GM18951 (cell line): Measurements from ENCODE around the gene SPSB2.

ENCODE experiments used
- POLR2A ChIP-seq: IDR thresholded peaks from 4 replicates; pipeline ENCODE4 v1.6.1; 2011; ENCODE audit warnings: mild to moderate bottlenecking; ENCODE audit not compliant: insufficient read length, insufficient read depth; ENCODE audit errors: extremely low read depth
- in situ Hi-C: fragments of 300-500 bp; cut with MboI; formaldehyde crosslinking; loops from one replicate; pipeline ENCODE4 v1.12.0; 2022; ENCODE audit warnings: low sequenced_read_pairs, mixed read lengths, inconsistent platforms; ENCODE audit not compliant: unreplicated experiment

Gene SPSB2

GRCh38 chr12:6860942-6861341, 12.2 kb downstream of the SPSB2 start:
- in situ Hi-C loops = no loop called here

GRCh38 chr12:6860116-6860515, 13.0 kb downstream of the SPSB2 start:
- TF ChIP-seq POLR2A = no peak

More at GRCh38 chr12:6860942-6861341, 12.2 kb downstream of the SPSB2 start:
- no peak for TF ChIP-seq POLR2A

GRCh38 chr12:6858799-6859198, 14.3 kb downstream of the SPSB2 start:
- in situ Hi-C loops = no loop called here
- no peak for TF ChIP-seq POLR2A

More at GRCh38 chr12:6860116-6860515, 13.0 kb downstream of the SPSB2 start:
- in situ Hi-C loops = no loop called here

GRCh38 chr12:6855322-6855721, 17.8 kb downstream of the SPSB2 start:
- in situ Hi-C loops = no loop called here
- TF ChIP-seq POLR2A = no peak

GRCh38 chr12:6854036-6854435, 19.1 kb downstream of the SPSB2 start:
- in situ Hi-C loops = no loop called here

GRCh38 chr12:6853626-6854025, 19.5 kb downstream of the SPSB2 start:
- TF ChIP-seq POLR2A = no peak
- in situ Hi-C loops = no loop called here

More at GRCh38 chr12:6854036-6854435, 19.1 kb downstream of the SPSB2 start:
- TF ChIP-seq POLR2A = no peak

GRCh38 chr12:6852651-6853354, 20.3 kb downstream of the SPSB2 start:
- TF ChIP-seq POLR2A = no peak
- in situ Hi-C loops = no loop called here

- peak; percentile 71 for TF ChIP-seq POLR2A
- in situ Hi-C loops = no loop called here
Observed at GRCh38 chr12:6851921-6852650, 21.0 kb downstream of the SPSB2 start, which contains the start of gene USP5. Gene USP5, plus strand, starts transcription at chr12:6852150. Its CDS starts 30 bp downstream, at chr12:6852180.

GRCh38 chr12:6851153-6851920, 21.8 kb downstream of the SPSB2 start, which contains the start of gene CDCA3:
Gene CDCA3, minus strand, starts transcription at chr12:6851286. Its CDS starts 334 bp downstream, at chr12:6850952.
- in situ Hi-C loops = no loop called here
- TF ChIP-seq POLR2A = peak; percentile 85

GRCh38 chr12:6850796-6851152, 22.3 kb downstream of the SPSB2 start:
- in situ Hi-C loops = no loop called here
- no peak for TF ChIP-seq POLR2A

GRCh38 chr12:6849976-6850560, 23.0 kb downstream of the SPSB2 start:
- no peak for TF ChIP-seq POLR2A
- in situ Hi-C loops = no loop called here

- no peak for TF ChIP-seq POLR2A
- in situ Hi-C loops = no loop called here
Observed at GRCh38 chr12:6849427-6849826, 23.7 kb downstream of the SPSB2 start.

- no peak for TF ChIP-seq POLR2A
- in situ Hi-C loops = no loop called here
Observed at GRCh38 chr12:6847676-6848075, 25.4 kb downstream of the SPSB2 start.
